Breast epithelium (tissue), 4 donors: ENCODE measurements around the gene ARHGAP4. TPM values are rescaled to one million over a fixed set of nuclear protein-coding genes. Genes with fewer than 3 reads are reported as not detected.

Experiments used
- DNase-seq, 2 donors: peaks; one replicate each; pipeline ENCODE4 v3.0.0-alpha.2; 2019; ENCODE audit warnings: low spot score in 2 of 2
- H3K27ac ChIP-seq, 2 donors: fragments of 200-600 bp; sonication (generic) in 1 of 2; one replicate each; pipeline ENCODE4 v1.5.1; 2016 to 2019; ENCODE audit warnings: mild to moderate bottlenecking in 1 of 2
- H3K27me3 ChIP-seq, 2 donors: fragments of 200-600 bp; sonication (generic) in 1 of 2; one replicate each; pipeline versions ENCODE4 v1.5.1 to v1.6.0; 2017 to 2019; ENCODE audit warnings: control low read depth in 1 of 2, mild to moderate bottlenecking in 1 of 2
- H3K36me3 ChIP-seq: fragments of 200-600 bp; one replicate; pipeline ENCODE4 v1.5.1; 2019
- H3K4me1 ChIP-seq, 2 donors: fragments of 200-600 bp; sonication (generic); one replicate each; pipeline ENCODE4 v1.5.1; 2016 to 2019; ENCODE audit warnings: control low read depth in 1 of 2
- H3K4me3 ChIP-seq, 3 donors: fragments of 200-600 bp; sonication (generic); 1 replicate in 2 of 3; 2 replicates in 1 of 3; pipeline ENCODE4 v1.5.1; 2016 to 2019; ENCODE audit warnings: mild to moderate bottlenecking in 3 of 3, moderate library complexity in 2 of 3
- H3K9me3 ChIP-seq, 2 donors: fragments of 200-600 bp; sonication (generic) in 1 of 2; one replicate each; pipeline ENCODE4 v1.5.1; 2016 to 2019; ENCODE audit warnings: control low read depth in 1 of 2
- POLR2A ChIP-seq: fragments of 450-650 bp; IDR thresholded peaks from one replicate; pipeline ENCODE4 v1.6.1; 2016; ENCODE audit warnings: antibody characterized with exemption, mild to moderate bottlenecking, moderate library complexity
- POLR2AphosphoS5 ChIP-seq, 3 donors: sonication (generic); formaldehyde crosslinking; IDR thresholded peaks; one replicate each; pipeline ENCODE4 v1.6.1; 2017; ENCODE audit warnings: antibody characterized with exemption in 3 of 3
- intact Hi-C: fragments of 100-400 bp; cut with DNase I; formaldehyde crosslinking; loops from one replicate; pipeline ENCODE4 v1.15.1; 2023; ENCODE audit warnings: low total_unique reads
- total RNA-seq, 3 donors: library from RNA; depleted of rRNA; stranded (reverse); fragments of >200 nt; gene quantifications; one replicate each; pipeline ENCODE4 v1.1.0, GENCODE V29; 2016
- TF ChIP-seq, protein P1 (sequence below), 3 donors: fragments of 450-650 bp; IDR thresholded peaks; one replicate each; pipeline ENCODE4 v1.5.1; 2016 to 2017; ENCODE audit warnings: antibody characterized with exemption in 3 of 3, mild to moderate bottlenecking in 3 of 3, moderate library complexity in 3 of 3

ARHGAP4 gene
- total RNA-seq, 3 donors from 2014 or later, result 18.4 to 21.5 (median 19.8) TPM

DNA sequence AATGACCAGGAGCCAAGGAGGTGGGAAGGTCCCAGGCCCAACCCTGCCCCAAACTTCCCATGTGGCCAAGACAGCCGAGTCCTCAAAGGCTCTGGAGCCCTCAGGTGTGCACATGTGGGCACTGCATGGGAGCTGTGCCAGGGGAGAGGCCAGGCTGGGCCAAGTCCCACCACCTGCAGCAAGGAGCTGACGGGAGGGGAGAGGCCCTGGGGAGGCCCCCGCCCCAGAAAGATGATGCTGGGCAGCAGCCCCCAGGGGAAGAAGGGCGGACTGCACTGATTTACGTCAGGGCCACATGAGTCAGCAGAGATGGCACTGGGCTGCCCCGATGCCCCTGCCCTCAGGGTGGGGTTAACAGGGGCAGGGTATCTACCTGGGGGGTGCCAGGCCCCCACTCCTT, 41.5 kb downstream of the ARHGAP4 start:
- no peak for TF ChIP-seq POLR2AphosphoS5 (IDR thresholded peaks at IDR 0.05)
- Histone ChIP-seq H3K27me3 (peaks cover 6 to 87% of the 10 kb centered on the region in 2 donors), H3K4me1 (no peaks in the 10 kb centered on the region), H3K36me3 (no peaks in the 10 kb centered on the region), H3K4me3 (no peak overlapping the region), H3K27ac (no peak overlapping the region), H3K9me3 (no peaks in the 10 kb centered on the region)
- no peak for DNase-seq
- intact Hi-C loops, result no loop called here

DNA sequence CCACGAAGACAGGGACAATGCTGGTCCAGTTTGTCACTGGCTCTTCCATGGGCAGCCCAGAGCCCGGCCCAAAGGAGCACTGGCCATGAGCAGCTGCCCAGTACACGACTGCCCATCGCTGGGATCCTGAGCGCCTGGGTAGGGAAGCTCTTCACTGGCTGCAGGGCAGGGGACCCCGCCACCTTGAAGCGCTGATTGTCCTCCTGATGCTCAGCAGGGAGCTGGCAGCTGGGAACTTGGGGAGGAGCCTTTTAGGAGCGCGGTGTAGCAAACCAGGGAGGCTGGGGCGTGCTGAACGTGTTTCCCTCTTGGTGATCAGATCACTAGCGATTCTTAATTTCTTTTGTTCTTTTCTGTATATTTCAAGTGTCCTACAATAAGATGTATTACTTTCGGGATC, 41.9 kb downstream of the ARHGAP4 start:
- Histone ChIP-seq H3K36me3 (no peaks in the 10 kb centered on the region), H3K4me3 (no peak overlapping the region), H3K4me1 (no peaks in the 10 kb centered on the region), H3K9me3 (no peaks in the 10 kb centered on the region), H3K27ac (no peak overlapping the region), H3K27me3 (peaks cover 6 to 91% of the 10 kb centered on the region in 2 donors)
- intact Hi-C loops, result no loop called here
- no peak for DNase-seq
- TF ChIP-seq POLR2A (no peak), POLR2AphosphoS5 (IDR thresholded peaks at IDR 0.05) (no peak)
- TF ChIP-seq, protein P1, sequence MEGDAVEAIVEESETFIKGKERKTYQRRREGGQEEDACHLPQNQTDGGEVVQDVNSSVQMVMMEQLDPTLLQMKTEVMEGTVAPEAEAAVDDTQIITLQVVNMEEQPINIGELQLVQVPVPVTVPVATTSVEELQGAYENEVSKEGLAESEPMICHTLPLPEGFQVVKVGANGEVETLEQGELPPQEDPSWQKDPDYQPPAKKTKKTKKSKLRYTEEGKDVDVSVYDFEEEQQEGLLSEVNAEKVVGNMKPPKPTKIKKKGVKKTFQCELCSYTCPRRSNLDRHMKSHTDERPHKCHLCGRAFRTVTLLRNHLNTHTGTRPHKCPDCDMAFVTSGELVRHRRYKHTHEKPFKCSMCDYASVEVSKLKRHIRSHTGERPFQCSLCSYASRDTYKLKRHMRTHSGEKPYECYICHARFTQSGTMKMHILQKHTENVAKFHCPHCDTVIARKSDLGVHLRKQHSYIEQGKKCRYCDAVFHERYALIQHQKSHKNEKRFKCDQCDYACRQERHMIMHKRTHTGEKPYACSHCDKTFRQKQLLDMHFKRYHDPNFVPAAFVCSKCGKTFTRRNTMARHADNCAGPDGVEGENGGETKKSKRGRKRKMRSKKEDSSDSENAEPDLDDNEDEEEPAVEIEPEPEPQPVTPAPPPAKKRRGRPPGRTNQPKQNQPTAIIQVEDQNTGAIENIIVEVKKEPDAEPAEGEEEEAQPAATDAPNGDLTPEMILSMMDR (IDR thresholded peaks at IDR 0.05), result no peak

DNA sequence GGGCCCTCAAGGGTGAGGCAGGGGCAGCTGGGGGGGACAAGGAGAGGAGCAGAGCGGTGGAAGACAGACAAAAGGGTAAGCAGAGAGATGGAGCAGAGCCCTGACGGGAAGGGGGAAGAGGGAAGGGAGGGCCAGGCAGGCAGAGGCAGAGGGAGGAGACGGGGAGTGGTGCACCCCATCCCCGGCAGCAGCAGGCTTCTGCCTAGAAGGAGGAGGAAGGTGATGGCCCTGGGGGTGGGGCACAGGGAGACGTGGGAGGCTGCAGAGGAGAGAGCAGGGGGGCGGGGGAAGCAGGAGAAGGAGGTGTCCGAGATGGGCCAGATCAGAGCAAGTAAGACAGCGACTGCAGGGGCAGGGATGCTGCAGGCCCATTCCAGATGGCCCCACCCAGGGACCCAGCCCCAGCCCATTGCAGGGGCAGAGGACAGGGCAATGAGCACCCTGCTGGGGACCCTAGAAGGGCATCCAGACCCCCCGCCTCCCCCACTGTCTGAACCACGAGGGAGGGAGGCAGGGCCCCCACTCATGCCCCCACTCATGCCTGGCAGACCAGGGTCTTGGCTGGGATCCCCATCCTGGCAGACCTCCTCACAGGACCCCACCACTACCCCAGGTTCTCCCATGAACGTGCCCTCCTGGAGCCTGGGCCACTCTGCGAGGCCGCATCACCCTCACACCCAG, 42.8 kb downstream of the ARHGAP4 start:
- H3K27me3 ChIP-seq, result peaks cover 6 to 96% of the 10 kb centered on the region in 2 donors

DNA sequence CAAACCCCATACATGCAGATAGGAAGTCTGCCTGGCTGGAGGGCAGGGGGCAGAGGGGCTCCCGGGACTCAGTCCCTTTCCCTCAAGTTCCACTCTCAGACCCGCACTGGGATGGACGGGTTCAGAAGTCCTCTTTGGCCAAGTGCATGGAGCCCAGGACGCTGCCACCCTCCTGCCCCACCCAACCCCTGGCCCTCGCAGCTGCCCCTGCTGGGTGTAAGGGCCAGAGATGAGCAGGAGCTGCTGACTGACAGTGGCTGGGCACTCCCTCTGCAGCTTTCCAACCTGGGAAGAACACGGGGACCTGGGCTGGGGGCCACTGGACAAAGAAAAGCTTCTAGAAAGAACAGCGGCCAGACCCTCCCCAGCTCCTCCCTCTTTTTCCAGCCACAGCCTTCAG, 43.5 kb downstream of the ARHGAP4 start:
- Histone ChIP-seq H3K4me3 (no peak overlapping the region), H3K27me3 (peaks cover 6 to 96% of the 10 kb centered on the region in 2 donors), H3K36me3 (no peaks in the 10 kb centered on the region), H3K9me3 (no peaks in the 10 kb centered on the region), H3K4me1 (no peaks in the 10 kb centered on the region), H3K27ac (no peak overlapping the region)
- intact Hi-C loops, result no loop called here
- TF ChIP-seq POLR2AphosphoS5 (IDR thresholded peaks at IDR 0.05), result no peak
- TF ChIP-seq, protein P1 (IDR thresholded peaks at IDR 0.05), result no peak
- no peak for DNase-seq

More for the DNA sequence above, 42.8 kb downstream of the ARHGAP4 start:
- no peak for DNase-seq
- no peaks in the 10 kb centered on the region for H3K9me3 ChIP-seq
- no peaks in the 10 kb centered on the region for H3K4me1 ChIP-seq
- intact Hi-C loops, result no loop called here
- H3K27ac ChIP-seq, result no peak overlapping the region
- no peaks in the 10 kb centered on the region for H3K36me3 ChIP-seq
- TF ChIP-seq POLR2A (no peak), POLR2AphosphoS5 (IDR thresholded peaks at IDR 0.05) (no peak)
- TF ChIP-seq, protein P1 (IDR thresholded peaks at IDR 0.05), result no peak
- H3K4me3 ChIP-seq, result no peak overlapping the region

DNA sequence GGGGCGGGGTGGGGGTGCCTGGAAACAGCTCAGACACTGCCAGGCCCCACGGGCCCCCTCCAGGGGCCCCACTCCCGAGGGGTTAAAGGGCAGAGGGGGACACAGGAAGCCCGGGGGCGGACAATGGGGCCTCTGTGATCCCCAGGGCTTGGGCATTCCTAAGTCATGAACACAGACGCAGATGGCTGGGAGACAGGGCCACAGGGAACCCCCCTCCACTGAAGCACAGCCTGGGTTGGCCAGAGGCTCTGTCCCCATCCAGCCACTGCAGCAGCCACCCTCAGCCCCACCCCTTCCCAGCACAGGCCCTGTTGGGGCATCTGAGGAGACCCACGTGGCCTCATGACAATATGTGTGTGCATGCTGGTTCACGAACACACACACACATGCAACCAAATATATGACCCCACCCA, 44.0 kb downstream of the ARHGAP4 start:
- DNase-seq, result no peak
- H3K4me3 ChIP-seq, result no peak overlapping the region
- intact Hi-C loops, result no loop called here
- H3K27me3 ChIP-seq, result peaks cover 6 to 95% of the 10 kb centered on the region in 2 donors
- H3K9me3 ChIP-seq, result no peaks in the 10 kb centered on the region
- TF ChIP-seq POLR2AphosphoS5 (IDR thresholded peaks at IDR 0.05) (no peak), POLR2A (no peak)
- TF ChIP-seq, protein P1 (IDR thresholded peaks at IDR 0.05), result no peak
- H3K4me1 ChIP-seq, result no peaks in the 10 kb centered on the region
- H3K36me3 ChIP-seq, result no peaks in the 10 kb centered on the region
- no peak overlapping the region for H3K27ac ChIP-seq
